Stimulated activated CD4-positive, alpha-beta T cell treated with anti-CD3 and anti-CD28 coated beads, Interleukin-1b, Interleukin-23, amount 100 ng/mL, for 4 hours (primary cell): ENCODE results near the gene GRIK5.

Source experiments
- DNase-seq, 2 donors: peaks; one replicate each; pipeline ENCODE4 v3.0.0-alpha.2; 2020; ENCODE audit warnings: low read depth in 2 of 2

Gene GRIK5

GRCh38 chr19:42076380-42076944 is 6.5 kb upstream of the GRIK5 start:
- DNase-seq: peak in 1 of 2 donors; percentile 43

- DNase-seq: peak; percentile 95 to 97
Measured at GRCh38 chr19:42075616-42076379, 5.8 kb upstream of the GRIK5 start, which contains the start of gene ZNF574. ZNF574 (plus strand) TSS chr19:42076166; CDS start chr19:42078607, 2,441 bp downstream.

- no peak for DNase-seq
Measured at GRCh38 chr19:42075364-42075615, 5.3 kb upstream of the GRIK5 start.

- no peak for DNase-seq
Measured at GRCh38 chr19:42074513-42075363, 4.7 kb upstream of the GRIK5 start.

GRCh38 chr19:42071247-42071646 is 1.2 kb upstream of the GRIK5 start:
- DNase-seq: no peak

- DNase-seq: no peak
Measured at GRCh38 chr19:42068756-42069571, 1.0 kb downstream of the GRIK5 start.

GRCh38 chr19:42068361-42068755 is 1.6 kb downstream of the GRIK5 start:
- no peak for DNase-seq

- no peak for DNase-seq
Measured at GRCh38 chr19:42067315-42067888, 2.6 kb downstream of the GRIK5 start.

- DNase-seq: no peak
Measured at GRCh38 chr19:42066075-42066754, 3.8 kb downstream of the GRIK5 start.

- no peak for DNase-seq
Measured at GRCh38 chr19:42065511-42065910, 4.5 kb downstream of the GRIK5 start.

- no peak for DNase-seq
Measured at GRCh38 chr19:42065051-42065450, 5.0 kb downstream of the GRIK5 start.

GRCh38 chr19:42064432-42064831 is 5.6 kb downstream of the GRIK5 start:
- no peak for DNase-seq

- DNase-seq: no peak
Measured at GRCh38 chr19:42062381-42062780, 7.6 kb downstream of the GRIK5 start.

GRCh38 chr19:42060117-42060516 is 9.9 kb downstream of the GRIK5 start:
- DNase-seq: no peak

GRCh38 chr19:42059196-42059595 is 10.8 kb downstream of the GRIK5 start:
- no peak for DNase-seq

GRCh38 chr19:42057846-42058245 is 12.2 kb downstream of the GRIK5 start:
- no peak for DNase-seq

GRCh38 chr19:42054205-42054604 is 15.8 kb downstream of the GRIK5 start:
- no peak for DNase-seq

GRCh38 chr19:42053037-42053935 is 16.7 kb downstream of the GRIK5 start:
- no peak for DNase-seq

GRCh38 chr19:42052241-42052863 is 17.7 kb downstream of the GRIK5 start:
- no peak for DNase-seq
